ENCODE results near the gene OMD.

OMD gene

GRCh38 chr9:92424340-92424739, at the start of gene OMD:
OMD (minus strand) TSS chr9:92424471; CDS start chr9:92417558, 6,913 bp downstream.
- no peak for DNase-seq (ENCODE audit: extremely low read depth in 1 of 2, low read depth in 1 of 2)

- DNase-seq (ENCODE audit: extremely low read depth in 1 of 2, low read depth in 1 of 2): no peak
Measured at GRCh38 chr9:92468206-92468605, 43.9 kb upstream of the OMD start.

- DNase-seq (ENCODE audit: extremely low read depth in 1 of 2, low read depth in 1 of 2): no peak
Measured at GRCh38 chr9:92467511-92467910, 43.2 kb upstream of the OMD start.

GRCh38 chr9:92467041-92467440, 42.8 kb upstream of the OMD start:
- DNase-seq (ENCODE audit: extremely low read depth in 1 of 2, low read depth in 1 of 2): no peak

- no peak for DNase-seq (ENCODE audit: extremely low read depth in 1 of 2, low read depth in 1 of 2)
Measured at GRCh38 chr9:92463984-92464383, 39.7 kb upstream of the OMD start.

- no peak for DNase-seq (ENCODE audit: extremely low read depth in 1 of 2, low read depth in 1 of 2)
Measured at GRCh38 chr9:92463387-92463786, 39.1 kb upstream of the OMD start.

- DNase-seq (ENCODE audit: extremely low read depth in 1 of 2, low read depth in 1 of 2): no peak
Measured at GRCh38 chr9:92457576-92457975, 33.3 kb upstream of the OMD start.

- no peak for DNase-seq (ENCODE audit: extremely low read depth in 1 of 2, low read depth in 1 of 2)
Measured at GRCh38 chr9:92455217-92455616, 30.9 kb upstream of the OMD start.

GRCh38 chr9:92446536-92446935, 22.3 kb upstream of the OMD start:
- DNase-seq (ENCODE audit: extremely low read depth in 1 of 2, low read depth in 1 of 2): no peak

GRCh38 chr9:92444841-92445240, 20.6 kb upstream of the OMD start:
- DNase-seq (ENCODE audit: extremely low read depth in 1 of 2, low read depth in 1 of 2): no peak

GRCh38 chr9:92440751-92441046, 16.4 kb upstream of the OMD start:
- DNase-seq (ENCODE audit: extremely low read depth in 1 of 2, low read depth in 1 of 2): no peak

GRCh38 chr9:92439921-92440750, 15.9 kb upstream of the OMD start:
- DNase-seq (ENCODE audit: extremely low read depth in 1 of 2, low read depth in 1 of 2): no peak

- no peak for DNase-seq (ENCODE audit: extremely low read depth in 1 of 2, low read depth in 1 of 2)
Measured at GRCh38 chr9:92438900-92439526, 14.7 kb upstream of the OMD start.

- DNase-seq (ENCODE audit: extremely low read depth in 1 of 2, low read depth in 1 of 2): no peak
Measured at GRCh38 chr9:92435263-92435662, 11.0 kb upstream of the OMD start.

- DNase-seq (ENCODE audit: extremely low read depth in 1 of 2, low read depth in 1 of 2): no peak
Measured at GRCh38 chr9:92432972-92433548, 8.8 kb upstream of the OMD start.

GRCh38 chr9:92432350-92432749, 8.1 kb upstream of the OMD start:
- DNase-seq (ENCODE audit: extremely low read depth in 1 of 2, low read depth in 1 of 2): no peak

GRCh38 chr9:92429836-92430235, 5.6 kb upstream of the OMD start:
- no peak for DNase-seq (ENCODE audit: extremely low read depth in 1 of 2, low read depth in 1 of 2)

- no peak for DNase-seq (ENCODE audit: extremely low read depth in 1 of 2, low read depth in 1 of 2)
Measured at GRCh38 chr9:92426501-92427145, 2.4 kb upstream of the OMD start.

GRCh38 chr9:92425474-92425873, 1.2 kb upstream of the OMD start:
- DNase-seq (ENCODE audit: extremely low read depth in 1 of 2, low read depth in 1 of 2): no peak

- DNase-seq (ENCODE audit: extremely low read depth in 1 of 2, low read depth in 1 of 2): no peak
Measured at GRCh38 chr9:92423612-92424011, 659 bp downstream of the OMD start.

- no peak for DNase-seq (ENCODE audit: extremely low read depth in 1 of 2, low read depth in 1 of 2)
Measured at GRCh38 chr9:92422611-92423338, 1.5 kb downstream of the OMD start.
